GM18502 (cell line): ENCODE data around the gene STARD13.
A peak's percentile ranks its signal among the peaks of the same experiment; 100 is the strongest.

Source experiments
- ATAC-seq: cut with Tn5 transposase; IDR thresholded peaks from one replicate; pipeline ENCODE4 v1.9.1; 2021; ENCODE audit warnings: mild to moderate bottlenecking; ENCODE audit not compliant: unreplicated experiment, poor library complexity

STARD13 gene, protein sequence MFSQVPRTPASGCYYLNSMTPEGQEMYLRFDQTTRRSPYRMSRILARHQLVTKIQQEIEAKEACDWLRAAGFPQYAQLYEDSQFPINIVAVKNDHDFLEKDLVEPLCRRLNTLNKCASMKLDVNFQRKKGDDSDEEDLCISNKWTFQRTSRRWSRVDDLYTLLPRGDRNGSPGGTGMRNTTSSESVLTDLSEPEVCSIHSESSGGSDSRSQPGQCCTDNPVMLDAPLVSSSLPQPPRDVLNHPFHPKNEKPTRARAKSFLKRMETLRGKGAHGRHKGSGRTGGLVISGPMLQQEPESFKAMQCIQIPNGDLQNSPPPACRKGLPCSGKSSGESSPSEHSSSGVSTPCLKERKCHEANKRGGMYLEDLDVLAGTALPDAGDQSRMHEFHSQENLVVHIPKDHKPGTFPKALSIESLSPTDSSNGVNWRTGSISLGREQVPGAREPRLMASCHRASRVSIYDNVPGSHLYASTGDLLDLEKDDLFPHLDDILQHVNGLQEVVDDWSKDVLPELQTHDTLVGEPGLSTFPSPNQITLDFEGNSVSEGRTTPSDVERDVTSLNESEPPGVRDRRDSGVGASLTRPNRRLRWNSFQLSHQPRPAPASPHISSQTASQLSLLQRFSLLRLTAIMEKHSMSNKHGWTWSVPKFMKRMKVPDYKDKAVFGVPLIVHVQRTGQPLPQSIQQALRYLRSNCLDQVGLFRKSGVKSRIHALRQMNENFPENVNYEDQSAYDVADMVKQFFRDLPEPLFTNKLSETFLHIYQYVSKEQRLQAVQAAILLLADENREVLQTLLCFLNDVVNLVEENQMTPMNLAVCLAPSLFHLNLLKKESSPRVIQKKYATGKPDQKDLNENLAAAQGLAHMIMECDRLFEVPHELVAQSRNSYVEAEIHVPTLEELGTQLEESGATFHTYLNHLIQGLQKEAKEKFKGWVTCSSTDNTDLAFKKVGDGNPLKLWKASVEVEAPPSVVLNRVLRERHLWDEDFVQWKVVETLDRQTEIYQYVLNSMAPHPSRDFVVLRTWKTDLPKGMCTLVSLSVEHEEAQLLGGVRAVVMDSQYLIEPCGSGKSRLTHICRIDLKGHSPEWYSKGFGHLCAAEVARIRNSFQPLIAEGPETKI

GRCh38 chr13:33285420-33286124, at the start of gene STARD13:
Gene STARD13, minus strand, starts transcription at chr13:33285755. Its CDS starts 117 bp downstream, at chr13:33285638.
- ATAC-seq = peak; percentile 87

- ATAC-seq = no peak
These were observed 49.3 kb upstream of the STARD13 start for GRCh38 chr13:33334831-33335230.

GRCh38 chr13:33331962-33332361, 46.4 kb upstream of the STARD13 start:
- ATAC-seq = no peak

DNA sequence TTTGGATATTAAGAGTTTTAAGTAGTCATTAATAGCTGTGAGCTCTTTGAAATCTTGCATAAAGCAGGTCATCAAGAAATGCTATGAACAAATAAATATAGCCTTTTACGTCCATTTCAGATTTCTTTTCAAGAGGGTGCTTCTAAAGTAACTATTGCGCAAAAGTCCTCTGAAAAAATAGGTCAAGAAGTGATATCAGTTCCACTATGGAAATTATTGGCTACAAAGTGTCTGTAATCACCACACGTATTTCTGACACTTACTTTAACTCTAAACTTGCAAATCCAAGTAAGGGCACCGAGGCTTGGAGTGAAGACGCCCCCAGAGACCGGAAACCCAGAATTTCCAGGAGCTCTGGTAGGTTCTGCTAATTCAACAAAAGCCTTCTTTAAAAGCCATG, 44.9 kb upstream of the STARD13 start:
- ATAC-seq = no peak

DNA sequence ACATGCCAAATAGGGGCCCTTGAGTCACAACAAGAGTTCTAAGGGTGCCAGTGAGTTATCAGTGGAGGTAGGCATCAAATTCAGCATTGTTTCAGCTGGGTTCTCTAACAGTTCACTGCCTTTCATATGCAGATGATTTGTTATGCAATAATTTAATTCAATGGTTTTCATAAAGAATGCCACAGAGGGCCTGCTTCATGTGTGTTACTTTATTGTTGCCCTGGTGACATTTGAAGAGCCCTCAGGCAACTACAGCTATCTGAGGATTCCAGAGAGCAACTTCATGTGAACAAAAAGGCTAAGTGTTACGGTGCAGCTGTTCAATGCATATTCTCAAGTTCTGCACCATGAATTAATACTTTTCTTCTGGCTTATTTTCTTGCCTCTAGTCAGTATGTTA, 43.1 kb upstream of the STARD13 start:
- no peak for ATAC-seq

- no peak for ATAC-seq
These were observed 41.2 kb upstream of the STARD13 start for GRCh38 chr13:33326723-33327122.

- no peak for ATAC-seq
These were observed 40.7 kb upstream of the STARD13 start for GRCh38 chr13:33326246-33326645.

DNA sequence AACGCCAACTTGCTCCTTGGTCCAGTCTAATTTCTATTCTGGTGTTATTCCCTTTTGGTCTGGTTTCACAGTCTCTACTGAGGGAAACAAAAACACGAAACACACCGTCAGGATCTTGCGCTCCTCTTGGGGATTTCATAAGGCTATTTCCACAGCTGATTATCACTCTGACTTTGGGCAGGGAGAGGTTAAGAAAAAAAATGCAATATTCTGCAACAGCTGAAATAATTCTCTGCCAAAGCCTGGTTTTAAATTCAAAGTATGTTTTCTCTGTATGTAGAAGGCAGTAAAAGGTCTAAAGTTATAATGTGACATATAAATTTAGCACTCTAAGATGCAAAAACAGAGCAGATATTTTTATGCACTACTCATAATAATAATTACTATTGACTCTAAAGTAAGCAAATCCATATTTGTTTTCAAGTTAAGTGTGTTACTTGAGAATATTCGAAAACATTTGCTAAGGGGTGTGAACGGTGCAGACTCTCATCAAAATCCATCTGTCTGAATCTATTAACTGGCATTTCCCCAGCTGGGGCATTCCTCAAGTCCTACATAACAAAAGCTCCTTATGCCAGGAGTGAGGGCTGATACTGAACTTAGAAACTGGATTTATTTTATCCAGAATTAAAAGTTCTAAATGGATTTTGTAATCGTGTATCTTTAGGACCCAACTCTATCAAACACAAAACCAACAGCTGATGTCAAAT, 38.4 kb upstream of the STARD13 start:
- ATAC-seq = no peak

GRCh38 chr13:33322965-33323668, 37.6 kb upstream of the STARD13 start:
- ATAC-seq = no peak

GRCh38 chr13:33322543-33322809, 36.9 kb upstream of the STARD13 start:
- ATAC-seq = no peak

- ATAC-seq = no peak
These were observed 36.4 kb upstream of the STARD13 start for GRCh38 chr13:33321686-33322542.

DNA sequence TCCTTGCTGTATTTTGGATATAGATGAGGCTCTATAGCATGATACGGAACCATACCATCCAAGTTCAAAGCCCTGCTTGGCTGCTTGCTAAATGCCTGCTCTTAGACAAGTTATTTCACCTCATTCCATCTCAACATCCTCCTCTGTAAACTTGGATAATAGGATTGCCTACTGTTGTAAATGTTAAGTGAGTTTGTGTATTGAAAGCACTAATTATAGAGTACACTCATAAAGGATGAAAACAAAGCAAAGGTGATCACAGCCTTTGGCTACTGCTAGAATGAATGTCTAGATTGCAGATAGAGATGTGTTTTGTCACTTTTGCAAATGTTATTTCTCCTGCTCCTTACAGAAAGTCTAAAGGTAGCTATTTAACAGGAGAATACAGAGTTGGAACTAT, 34.3 kb upstream of the STARD13 start:
- no peak for ATAC-seq

- no peak for ATAC-seq
These were observed 33.2 kb upstream of the STARD13 start for GRCh38 chr13:33318744-33319143.

GRCh38 chr13:33318037-33318436, 32.5 kb upstream of the STARD13 start:
- ATAC-seq = no peak

GRCh38 chr13:33316890-33317289, 31.3 kb upstream of the STARD13 start:
- ATAC-seq = no peak

GRCh38 chr13:33313504-33313903, 27.9 kb upstream of the STARD13 start:
- ATAC-seq = no peak

DNA sequence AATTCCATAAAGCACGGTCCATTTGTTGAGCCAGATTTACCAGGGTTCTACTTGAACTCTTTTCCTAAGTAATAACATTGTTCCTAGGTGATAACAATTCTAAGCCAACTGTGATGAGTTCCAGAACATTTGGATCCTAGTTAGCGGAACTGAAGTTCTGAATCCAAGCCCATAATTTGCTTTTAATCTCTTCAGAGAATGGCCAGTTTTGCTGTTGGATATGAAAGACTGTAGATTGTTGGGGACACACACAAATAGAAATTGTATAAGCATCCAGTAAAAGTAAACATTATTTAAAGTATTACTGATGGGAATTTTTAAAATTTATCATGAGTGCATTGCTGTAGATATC, 27.3 kb upstream of the STARD13 start:
- no peak for ATAC-seq

- no peak for ATAC-seq
These were observed 26.8 kb upstream of the STARD13 start for GRCh38 chr13:33312150-33312860.
